HepG2 (cell line): ENCODE results near the gene LGALS14. TPM values are rescaled to one million over a fixed set of nuclear protein-coding genes. Genes with fewer than 3 reads are reported as not detected.
A peak's percentile ranks its signal among the peaks of the same experiment; 100 is the strongest.

Source experiments
- ATAC-seq: fragments of 200-7000 bp; cut with Tn5 transposase; 3 replicates; pipeline ENCODE4 v1.9.1; 2020; ENCODE audit warnings: mild to moderate bottlenecking, moderate library complexity
- BruUV-seq: library from RNA; stranded (reverse); fragments of 400-500 nt; replicated peaks from 2 replicates; lab custom pipeline; 2021; lab: Mats Ljungman, UMichigan
- CTCF ChIA-PET: fragments of 300-600 bp; formaldehyde crosslinking; extraction: SDS; loops from one replicate; lab custom pipeline; 2021; ENCODE audit warnings: low total read pairs, inconsistent platforms, low intra/inter-chr PET ratio; lab: Yijun Ruan, JAX
- POLR2A ChIA-PET: fragments of 350-600 bp; sonication (Branson Sonifier 250); formaldehyde crosslinking; loops from one replicate; lab custom pipeline; 2020; ENCODE audit warnings: antibody characterized with exemption, inconsistent platforms; lab: Yijun Ruan, JAX
- DNase-seq: peaks from one replicate; pipeline ENCODE4 v3.0.0-alpha.2; 2015; ENCODE audit warnings: low spot score
- FAIRE-seq: peaks from 3 replicates; lab custom pipeline; 2011; peaks lifted over from hg19 to GRCh38; lab: Jason Lieb, UNC
- H2AFZ ChIP-seq: one replicate; pipeline ENCODE4 v1.6.1; 2011; ENCODE audit warnings: low read length, inconsistent platforms
- H3K27ac ChIP-seq: fragments of 300-600 bp; 3 replicates; pipeline ENCODE4 v1.8.0; 2011; ENCODE audit warnings: mixed run types, mild to moderate bottlenecking, mixed read lengths, low read length, inconsistent platforms; ENCODE audit not compliant: insufficient read depth; ENCODE audit errors: extremely low read length
- H3K27me3 ChIP-seq, 2 experiments: fragments of 200-600 bp in 1 of 2; 2 replicates in 1 of 2; 3 replicates in 1 of 2; pipeline versions ENCODE4 v1.6.0 to v1.8.0; 2011; ENCODE audit warnings: low read length in 2 of 2, mild to moderate bottlenecking in 2 of 2, moderate library complexity in 2 of 2, inconsistent platforms in 1 of 2; ENCODE audit not compliant: insufficient read depth in 2 of 2, control insufficient read depth in 1 of 2
- H3K36me3 ChIP-seq, 2 experiments: fragments of 200-600 bp in 1 of 2; replicated peaks in 1 of 2; 2 replicates in 1 of 2; 3 replicates in 1 of 2; pipeline versions ENCODE4 v1.5.1 to v1.8.0; 2011; ENCODE audit warnings: low read length in 2 of 2, inconsistent platforms in 1 of 2; ENCODE audit not compliant: insufficient read depth in 2 of 2, control insufficient read depth in 1 of 2
- H3K4me1 ChIP-seq: 2 replicates; pipeline ENCODE4 v1.5.1; 2012; ENCODE audit warnings: low read length, inconsistent platforms; ENCODE audit not compliant: insufficient read depth
- H3K4me2 ChIP-seq: 2 replicates; pipeline ENCODE4 v1.6.0; 2011; ENCODE audit warnings: low read depth, low read length, inconsistent platforms
- H3K4me3 ChIP-seq, 3 experiments: fragments of 200-600 bp in 1 of 3; sonication (generic), shearing (Covaris generic) in 1 of 3; replicated peaks in 1 of 3; 2 replicates each; pipeline ENCODE4 v1.5.1; 2011 to 2016; ENCODE audit warnings: low read length in 3 of 3, inconsistent platforms in 2 of 3, low read depth in 2 of 3, mild to moderate bottlenecking in 2 of 3, control low read depth in 1 of 3, mixed read lengths in 1 of 3; ENCODE audit not compliant: insufficient read depth in 1 of 3
- H3K79me2 ChIP-seq: one replicate; pipeline ENCODE4 v1.6.1; 2011; ENCODE audit warnings: low read length, inconsistent platforms; ENCODE audit not compliant: insufficient read depth
- H3K9ac ChIP-seq: 2 replicates; pipeline ENCODE4 v1.6.0; 2011; ENCODE audit warnings: mild to moderate bottlenecking, low read depth, low read length, inconsistent platforms; ENCODE audit not compliant: insufficient read depth
- H3K9me3 ChIP-seq: 2 replicates; pipeline ENCODE4 v1.5.1; 2012; ENCODE audit warnings: mild to moderate bottlenecking, low read length
- H4K20me1 ChIP-seq: 2 replicates; pipeline ENCODE4 v1.6.0; 2011; ENCODE audit warnings: inconsistent platforms, mild to moderate bottlenecking, low read length, moderate library complexity; ENCODE audit not compliant: insufficient read depth
- E2F5 ChIP-seq: sonication (generic); formaldehyde crosslinking; conservative IDR thresholded peaks from 2 replicates; pipeline ENCODE4 v1.4.0; 2020; ENCODE audit warnings: missing genetic modification reagents
- EZH2 ChIP-seq: conservative IDR thresholded peaks from 2 replicates; pipeline ENCODE4 v1.6.1; 2012; ENCODE audit warnings: mild to moderate bottlenecking, low read depth, low read length, moderate library complexity
- FOSL2 ChIP-seq: sonication (generic); formaldehyde crosslinking; IDR thresholded peaks from 2 replicates; pipeline ENCODE4 v1.4.0; 2020; ENCODE audit warnings: missing genetic modification reagents
- MNT ChIP-seq: fragments of 450-650 bp; IDR thresholded peaks from 2 replicates; pipeline ENCODE4 v1.6.1; 2016
- ZFY ChIP-seq: sonication (generic); formaldehyde crosslinking; IDR thresholded peaks from 2 replicates; pipeline ENCODE4 v1.4.0; 2020; ENCODE audit warnings: missing genetic modification reagents
- WGBS: methylation state at CpG from one replicate; pipeline ENCODE4 v1.1.6; 2017; ENCODE audit warnings: low lambda C conversion rate; 5-methylcytosine and 5-hydroxymethylcytosine counted together
- in situ Hi-C: cut with HindIII; loops from 2 replicates; pipeline ENCODE4 v1.10.0; 2017; ENCODE audit warnings: low pct_unique_long_range_greater_than_20kb; ENCODE audit not compliant: extremely low pct_ligation_motif_present
- intact Hi-C: fragments of 100-400 bp; cut with micrococcal nuclease; formaldehyde crosslinking; loops from one replicate; pipeline ENCODE4 v1.10.0; 2022; ENCODE audit not compliant: unreplicated experiment
- polyA plus RNA-seq, 8 experiments: library from polyadenylated mRNA; depleted of rRNA in 3 of 8; stranded (reverse) in 7 of 8; unstranded in 1 of 8; fragments of >200 nt; fragmentation: Illumina TruSeq in 4 of 8; extraction: Trizol in 4 of 8; gene quantifications; 2 replicates each; pipeline versions ENCODE4 v1.2.1 to v1.2.3, GENCODE V29; 2011 to 2016; ENCODE audit warnings: low read depth in 4 of 8, missing spikeins in 1 of 8, mixed read lengths in 1 of 8; ENCODE audit not compliant: insufficient read depth in 1 of 8
- total RNA-seq, 5 experiments: library from RNA; depleted of rRNA; stranded (reverse); fragments of >200 nt; fragmentation: Illumina TruSeq; extraction: Trizol; gene quantifications; 2 replicates each; pipeline ENCODE4 v1.2.3, GENCODE V29; 2016; ENCODE audit warnings: low read depth in 1 of 5

LGALS14 gene
- total and polyA plus RNA-seq, 2 of the 13 experiments (the other 11 are each of a cell fraction or from before 2014, with no cell fraction given), result not detected

- TF ChIP-seq E2F5 (CRISPR knock-in tag), result no peak
- no peak for TF ChIP-seq EZH2
Observed at GRCh38 chr19:39680593-39680992, 23.7 kb upstream of the LGALS14 start (continued).

- DNase-seq (no peak), FAIRE-seq (no peak), ATAC-seq (no peak)
- H3K27me3 ChIP-seq, result peaks cover 1 to 12% of the 10 kb centered on the region in 2 experiments; a peak in 2 of 5 replicates
- no peak overlapping the region for H3K4me3 ChIP-seq
- no peaks in the 10 kb centered on the region for H3K36me3 ChIP-seq
- H3K9ac ChIP-seq, result no peak overlapping the region
- H4K20me1 ChIP-seq, result no peaks in the 10 kb centered on the region
- no TSS peak for BruUV-seq
- no peak for TF ChIP-seq MNT
- whole genome bisulfite sequencing, result 68% methylated on average over 4 of the region's 5 CpGs
- peaks cover 26% of the 10 kb centered on the region for H3K4me1 ChIP-seq
- intact Hi-C loops, result no loop called here
- CTCF ChIA-PET, result no interaction called here
- POLR2A ChIA-PET, result no interaction called here
- H3K4me2 ChIP-seq, result no peak overlapping the region
- H3K79me2 ChIP-seq, result no peaks in the 10 kb centered on the region
- H3K27ac ChIP-seq, result no peak overlapping the region
- in situ Hi-C loops, result no loop called here
- H2AFZ ChIP-seq, result no peak overlapping the region
- H3K9me3 ChIP-seq, result no peaks in the 10 kb centered on the region
Observed at GRCh38 chr19:39681416-39681815, 22.9 kb upstream of the LGALS14 start.

GRCh38 chr19:39684267-39684666 is 20.0 kb upstream of the LGALS14 start:
- intact Hi-C loops, result no loop called here
- WGBS, result 6% methylated on average over 5 of the region's 5 CpGs
- H3K4me3 ChIP-seq, result no peak overlapping the region

More at GRCh38 chr19:39684267-39684666, 20.0 kb upstream of the LGALS14 start:
- H2AFZ ChIP-seq, result no peak overlapping the region
- H3K27me3 ChIP-seq, result peaks cover 1 to 12% of the 10 kb centered on the region in 2 experiments; a peak in 2 of 5 replicates
- TF ChIP-seq ZFY (no peak), FOSL2 (CRISPR knock-in tag) (0 out of 2 replicates have a peak, but pooled peaks have one; percentile 11)
- CTCF ChIA-PET, result no interaction called here
- FAIRE-seq, result no peak
- H3K9me3 ChIP-seq, result no peaks in the 10 kb centered on the region
- H3K4me1 ChIP-seq, result peaks cover 22% of the 10 kb centered on the region
- POLR2A ChIA-PET, result no interaction called here
- no TSS peak for BruUV-seq
- H3K9ac ChIP-seq, result no peak overlapping the region
- no peaks in the 10 kb centered on the region for H3K79me2 ChIP-seq
- no peak for ATAC-seq
- no peak overlapping the region for H3K4me2 ChIP-seq
- no peaks in the 10 kb centered on the region for H3K36me3 ChIP-seq
- H3K27ac ChIP-seq, result no peak overlapping the region
- DNase-seq, result no peak
- in situ Hi-C loops, result no loop called here
- no peaks in the 10 kb centered on the region for H4K20me1 ChIP-seq
